ENCODE measurements around the gene ZBTB17. TPM values are rescaled to one million over a fixed set of nuclear protein-coding genes. Genes with fewer than 3 reads are reported as not detected.
A peak's percentile ranks its signal among the peaks of the same experiment; 100 is the strongest.

ZBTB17 gene
- total RNA-seq, 2 donors from 2014 or later, result 31.6 to 38.7 TPM

GRCh38 chr1:15943328-15943991 lies 32.4 kb downstream of the ZBTB17 start:
- intact Hi-C loops (cut with DNase I), result no loop called here
- no peak for DNase-seq (ENCODE audit: low spot score)

GRCh38 chr1:15942661-15943327 lies 33.1 kb downstream of the ZBTB17 start:
- intact Hi-C loops (cut with DNase I), result no loop called here

GRCh38 chr1:15941899-15942660 lies 33.8 kb downstream of the ZBTB17 start:
- DNase-seq (ENCODE audit: low spot score), result peak; percentile 63
- intact Hi-C loops (cut with DNase I), result no loop called here

More at GRCh38 chr1:15942661-15943327, 33.1 kb downstream of the ZBTB17 start:
- peak; percentile 80 for DNase-seq (ENCODE audit: low spot score)

- DNase-seq (ENCODE audit: low spot score), result peak; percentile 80
- intact Hi-C loops (cut with DNase I), result no loop called here
Observed at GRCh38 chr1:15941044-15941840, 34.7 kb downstream of the ZBTB17 start.

- no peak for DNase-seq (ENCODE audit: low spot score)
- intact Hi-C loops (cut with DNase I), result no loop called here
Observed at GRCh38 chr1:15940110-15941043, 35.5 kb downstream of the ZBTB17 start.

GRCh38 chr1:15939181-15940109 lies 36.5 kb downstream of the ZBTB17 start:
- intact Hi-C loops (cut with DNase I), result no loop called here
- DNase-seq (ENCODE audit: low spot score), result peak; percentile 71

GRCh38 chr1:15938628-15939161 lies 37.2 kb downstream of the ZBTB17 start:
- peak; percentile 75 for DNase-seq (ENCODE audit: low spot score)
- intact Hi-C loops (cut with DNase I), result no loop called here

GRCh38 chr1:15937706-15938168 lies 38.2 kb downstream of the ZBTB17 start:
- peak; percentile 67 for DNase-seq (ENCODE audit: low spot score)

GRCh38 chr1:15937146-15937545 lies 38.8 kb downstream of the ZBTB17 start:
- DNase-seq (ENCODE audit: low spot score), result peak; percentile 68
- intact Hi-C loops (cut with DNase I), result no loop called here

More at GRCh38 chr1:15937706-15938168, 38.2 kb downstream of the ZBTB17 start:
- intact Hi-C loops (cut with DNase I), result no loop called here

GRCh38 chr1:15936025-15936424 lies 39.9 kb downstream of the ZBTB17 start:
- peak; percentile 48 for DNase-seq (ENCODE audit: low spot score)

GRCh38 chr1:15935056-15935950 lies 40.6 kb downstream of the ZBTB17 start:
- intact Hi-C loops (cut with DNase I), result no loop called here
- peak; percentile 72 for DNase-seq (ENCODE audit: low spot score)

More at GRCh38 chr1:15936025-15936424, 39.9 kb downstream of the ZBTB17 start:
- intact Hi-C loops (cut with DNase I), result no loop called here

GRCh38 chr1:15934211-15935055 lies 41.5 kb downstream of the ZBTB17 start:
- intact Hi-C loops (cut with DNase I), result no loop called here
- DNase-seq (ENCODE audit: low spot score), result peak; percentile 76

- DNase-seq (ENCODE audit: low spot score), result no peak
- intact Hi-C loops (cut with DNase I), result no loop called here
Observed at GRCh38 chr1:15933684-15934083, 42.2 kb downstream of the ZBTB17 start.

- peak; percentile 67 for DNase-seq (ENCODE audit: low spot score)
- intact Hi-C loops (cut with DNase I), result no loop called here
Observed at GRCh38 chr1:15932612-15933011, 43.3 kb downstream of the ZBTB17 start.

GRCh38 chr1:15931884-15932283 lies 44.0 kb downstream of the ZBTB17 start:
- intact Hi-C loops (cut with DNase I), result no loop called here
- peak; percentile 60 for DNase-seq (ENCODE audit: low spot score)

Data from posterior vena cava (tissue), 2 donors.